ENCODE measurements around the gene BLTP3A.
"Not testable (repeated sequence)": the region's sequence is repeated elsewhere in the genome, so short reads cannot be mapped to it uniquely, and the experiment has no call there.

- TF ChIP-seq, protein P1, sequence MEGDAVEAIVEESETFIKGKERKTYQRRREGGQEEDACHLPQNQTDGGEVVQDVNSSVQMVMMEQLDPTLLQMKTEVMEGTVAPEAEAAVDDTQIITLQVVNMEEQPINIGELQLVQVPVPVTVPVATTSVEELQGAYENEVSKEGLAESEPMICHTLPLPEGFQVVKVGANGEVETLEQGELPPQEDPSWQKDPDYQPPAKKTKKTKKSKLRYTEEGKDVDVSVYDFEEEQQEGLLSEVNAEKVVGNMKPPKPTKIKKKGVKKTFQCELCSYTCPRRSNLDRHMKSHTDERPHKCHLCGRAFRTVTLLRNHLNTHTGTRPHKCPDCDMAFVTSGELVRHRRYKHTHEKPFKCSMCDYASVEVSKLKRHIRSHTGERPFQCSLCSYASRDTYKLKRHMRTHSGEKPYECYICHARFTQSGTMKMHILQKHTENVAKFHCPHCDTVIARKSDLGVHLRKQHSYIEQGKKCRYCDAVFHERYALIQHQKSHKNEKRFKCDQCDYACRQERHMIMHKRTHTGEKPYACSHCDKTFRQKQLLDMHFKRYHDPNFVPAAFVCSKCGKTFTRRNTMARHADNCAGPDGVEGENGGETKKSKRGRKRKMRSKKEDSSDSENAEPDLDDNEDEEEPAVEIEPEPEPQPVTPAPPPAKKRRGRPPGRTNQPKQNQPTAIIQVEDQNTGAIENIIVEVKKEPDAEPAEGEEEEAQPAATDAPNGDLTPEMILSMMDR (conservative IDR thresholded peaks at IDR 0.05), result not testable (repeated sequence)
- not testable (repeated sequence) for TF ChIP-seq EZH2 (IDR thresholded peaks at IDR 0.05; ENCODE audit: low read depth)
These were observed 16.6 kb downstream of the BLTP3A start for GRCh38 chr6:34808473-34808872.

Data from PC-9 (cell line).